T-helper 1 cell treated with Interleukin-12 subunit alpha and Interleukin-12 subunit beta and Interleukin-4 antibody, amounts not matched to agents 30 ng/mL and 1 ng/mL, for 36 hours (primary cell): ENCODE data around the gene GALNT7. TPM values are rescaled to one million over a fixed set of nuclear protein-coding genes. Genes with fewer than 3 reads are reported as not detected.

Source experiments
- intact Hi-C: fragments of 100-400 bp; cut with micrococcal nuclease; formaldehyde crosslinking; loops from one replicate; pipeline ENCODE4 v1.15.1; 2024
- total RNA-seq: library from RNA; stranded (reverse); gene quantifications from 2 replicates; pipeline ENCODE4 v1.2.3, GENCODE V29; 2022

Gene GALNT7
- total RNA-seq, 1 donor from 2014 or later: 18.6 TPM

DNA sequence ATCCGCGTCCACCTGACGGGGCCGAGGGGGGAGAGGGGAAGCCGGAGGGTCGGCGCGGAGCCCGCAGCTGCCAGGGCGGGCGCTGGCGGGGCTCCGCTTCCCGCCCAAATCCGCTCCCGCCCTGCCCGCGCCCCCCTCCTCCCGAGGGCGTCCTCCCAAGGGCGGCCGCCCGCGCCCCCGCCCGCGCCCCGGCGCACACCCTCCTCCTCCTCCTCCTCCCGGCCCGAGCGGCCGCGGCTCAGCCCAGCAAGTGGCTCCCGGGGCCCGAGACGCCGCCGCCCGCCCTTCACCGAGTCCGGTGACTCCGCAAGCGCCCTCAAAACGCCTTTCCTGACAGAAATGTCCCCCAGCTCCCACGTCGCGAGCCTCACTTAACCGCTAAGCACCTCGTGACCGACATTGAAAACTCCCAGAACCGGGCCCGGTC lies 165.1 kb downstream of the GALNT7 start:
- intact Hi-C loops: loop anchor here (1.0 kb wide), 7 partner anchors 14 to 950 kb away; partner anchors contain the start of genes CEP44, FBXO8, GALNT7 and SAP30

- intact Hi-C loops: loop anchor here (1.0 kb wide), 7 partner anchors 15 to 949 kb away; partner anchors contain the start of genes CEP44, FBXO8, GALNT7 and SAP30
Observed at GRCh38 chr4:173334085-173334890, 165.7 kb downstream of the GALNT7 start, which contains the start of gene HMGB2. TSS of gene HMGB2 (minus strand) at chr4:173334358. CDS start at chr4:173333649, 709 bp downstream.

GRCh38 chr4:173334891-173335752 lies 166.5 kb downstream of the GALNT7 start:
- intact Hi-C loops: loop anchor here (1.0 kb wide), 7 partner anchors 16 to 948 kb away; partner anchors contain the start of genes CEP44, FBXO8, GALNT7 and SAP30

GRCh38 chr4:173337463-173337862 lies 168.9 kb downstream of the GALNT7 start:
- intact Hi-C loops: no loop called here

GRCh38 chr4:173343832-173344397 lies 175.3 kb downstream of the GALNT7 start:
- intact Hi-C loops: no loop called here

GRCh38 chr4:173345648-173346047 lies 177.0 kb downstream of the GALNT7 start:
- intact Hi-C loops: no loop called here

GRCh38 chr4:173346074-173346473 lies 177.5 kb downstream of the GALNT7 start:
- intact Hi-C loops: no loop called here

DNA sequence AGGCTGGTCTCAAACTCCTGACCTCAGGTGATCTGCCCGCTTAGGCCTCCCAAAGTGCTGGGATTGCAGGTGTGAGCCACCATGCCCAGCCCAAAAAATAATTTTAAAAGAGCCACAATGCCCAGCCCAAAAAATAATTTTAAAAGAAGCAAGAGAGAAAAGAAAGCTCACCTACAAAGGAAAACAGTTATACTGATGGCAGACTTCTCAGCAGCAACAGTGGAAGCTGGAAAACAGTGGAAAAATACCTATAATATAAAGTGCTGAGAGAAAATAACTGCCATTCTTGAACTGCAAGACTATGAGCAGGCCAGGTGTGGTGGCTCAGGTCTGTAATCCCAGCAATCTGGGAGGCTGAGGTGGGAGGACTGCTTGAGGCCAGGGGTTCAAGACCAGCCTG lies 178.9 kb downstream of the GALNT7 start:
- intact Hi-C loops: no loop called here

DNA sequence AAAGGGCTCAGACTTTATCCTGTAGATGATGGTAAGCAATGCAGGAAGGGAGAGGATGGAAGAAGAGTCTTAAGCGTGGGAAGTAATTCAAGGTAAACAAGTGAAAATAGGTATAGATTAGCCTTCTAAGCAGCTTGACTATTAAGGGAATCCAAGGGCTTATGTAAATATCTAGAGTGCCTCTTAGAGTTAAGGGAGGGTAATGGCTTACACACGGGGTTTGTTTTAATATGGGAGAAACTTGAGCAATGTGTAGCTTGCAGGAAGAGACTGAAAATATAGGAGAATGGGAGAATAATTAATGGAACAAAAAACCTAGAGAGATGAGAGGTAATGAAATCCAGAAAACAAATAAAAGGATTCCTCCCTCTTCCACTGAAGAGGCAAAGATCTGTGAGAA lies 189.3 kb downstream of the GALNT7 start:
- intact Hi-C loops: no loop called here

- intact Hi-C loops: loop anchor here (2.0 kb wide), 1 partner anchor 42 kb away; no protein-coding TSS in a partner anchor
Observed at GRCh38 chr4:173360587-173361221, 192.1 kb downstream of the GALNT7 start.

GRCh38 chr4:173362666-173363065 lies 194.1 kb downstream of the GALNT7 start:
- intact Hi-C loops: no loop called here

DNA sequence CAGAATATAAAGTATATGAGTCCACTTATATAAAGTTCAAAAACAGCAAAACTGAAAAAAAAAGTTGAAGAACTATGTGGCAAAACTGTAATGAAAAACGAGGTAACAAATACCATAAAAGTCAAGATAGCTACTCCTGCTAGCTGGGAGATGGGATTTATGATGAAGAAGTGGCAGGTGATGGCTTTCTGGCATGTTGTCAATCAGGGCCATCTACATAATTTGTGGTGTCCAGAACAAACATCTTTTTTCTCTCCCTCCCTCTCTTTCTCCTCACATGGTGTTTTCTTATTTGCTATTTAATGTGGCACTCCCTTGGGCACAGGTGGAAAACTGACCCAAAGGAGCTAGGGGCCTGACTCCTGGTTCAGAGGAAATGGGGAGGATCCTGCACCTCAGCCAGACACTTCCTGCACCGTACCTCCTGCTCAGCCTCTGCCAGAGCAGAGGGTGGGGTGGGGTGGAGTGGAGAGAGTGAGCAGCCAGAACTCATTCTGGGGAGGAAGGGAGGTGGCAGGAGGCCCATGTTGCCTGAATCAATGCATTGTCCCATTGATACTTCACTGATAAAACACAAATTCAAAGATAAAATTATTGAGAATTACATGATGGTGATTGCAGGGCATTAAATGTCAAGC lies 196.9 kb downstream of the GALNT7 start:
- intact Hi-C loops: loop anchor here (5.0 kb wide), 1 partner anchor 1157 kb away; the partner anchor contains the start of gene HPGD

- intact Hi-C loops: loop anchor here (5.0 kb wide), 1 partner anchor 1155 kb away; the partner anchor contains the start of gene HPGD
Observed at GRCh38 chr4:173367285-173367684, 198.7 kb downstream of the GALNT7 start.

DNA sequence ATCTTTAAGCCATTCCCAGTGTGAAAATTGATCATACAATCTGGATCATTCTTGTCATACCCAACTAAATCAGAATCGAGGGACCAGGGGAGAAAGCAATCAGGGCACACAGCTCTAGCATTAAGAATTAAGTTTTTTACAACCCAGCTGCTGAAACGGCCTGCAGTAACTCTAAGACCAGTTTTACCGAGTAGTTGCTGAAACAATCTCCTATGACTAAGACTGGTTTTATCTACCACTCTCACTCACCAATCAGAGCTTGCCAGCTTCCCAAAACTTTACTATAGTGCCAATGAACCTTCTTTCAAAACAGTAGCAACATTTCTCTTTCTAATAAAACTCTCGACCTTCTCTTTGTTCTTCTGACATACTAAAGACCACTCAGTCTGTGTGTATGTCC lies 199.3 kb downstream of the GALNT7 start:
- intact Hi-C loops: loop anchor here (5.0 kb wide), 1 partner anchor 1154 kb away; the partner anchor contains the start of gene HPGD

- intact Hi-C loops: loop anchor here (1.0 to 2.0 kb wide), 4 partner anchors 36 to 913 kb away; partner anchors contain the start of genes CEP44, FBXO8, GALNT7 and HMGB2
Observed at GRCh38 chr4:173370130-173370476, 201.5 kb downstream of the GALNT7 start.

GRCh38 chr4:173370477-173371291 lies 202.1 kb downstream of the GALNT7 start, which contains the start of gene SAP30:
TSS of gene SAP30 (plus strand) at chr4:173370954. CDS start at chr4:173371183, 229 bp downstream.
- intact Hi-C loops: loop anchor here (1.0 to 2.0 kb wide), 4 partner anchors 36 to 913 kb away; partner anchors contain the start of genes CEP44, FBXO8, GALNT7 and HMGB2

- intact Hi-C loops: loop anchor here (2.0 kb wide), 2 partner anchors 45 to 359 kb away; no protein-coding TSS in a partner anchor
Observed at GRCh38 chr4:173371292-173372192, 202.9 kb downstream of the GALNT7 start.
